NCI-H1417 treated with DMSO at 0.1 percent for 48 hours (cell line): Measurements from ENCODE around the gene NUMB.

Source experiments
- DNase-seq: peaks from one replicate; lab custom pipeline; 2025; lab: John Stamatoyannopoulos, UW

The NUMB gene

GRCh38 chr14:73261075-73261474 lies 197.3 kb downstream of the NUMB start:
- no peak for DNase-seq

GRCh38 chr14:73260574-73260973 lies 197.8 kb downstream of the NUMB start:
- no peak for DNase-seq

GRCh38 chr14:73259837-73260236 lies 198.5 kb downstream of the NUMB start:
- DNase-seq, result no peak

DNA sequence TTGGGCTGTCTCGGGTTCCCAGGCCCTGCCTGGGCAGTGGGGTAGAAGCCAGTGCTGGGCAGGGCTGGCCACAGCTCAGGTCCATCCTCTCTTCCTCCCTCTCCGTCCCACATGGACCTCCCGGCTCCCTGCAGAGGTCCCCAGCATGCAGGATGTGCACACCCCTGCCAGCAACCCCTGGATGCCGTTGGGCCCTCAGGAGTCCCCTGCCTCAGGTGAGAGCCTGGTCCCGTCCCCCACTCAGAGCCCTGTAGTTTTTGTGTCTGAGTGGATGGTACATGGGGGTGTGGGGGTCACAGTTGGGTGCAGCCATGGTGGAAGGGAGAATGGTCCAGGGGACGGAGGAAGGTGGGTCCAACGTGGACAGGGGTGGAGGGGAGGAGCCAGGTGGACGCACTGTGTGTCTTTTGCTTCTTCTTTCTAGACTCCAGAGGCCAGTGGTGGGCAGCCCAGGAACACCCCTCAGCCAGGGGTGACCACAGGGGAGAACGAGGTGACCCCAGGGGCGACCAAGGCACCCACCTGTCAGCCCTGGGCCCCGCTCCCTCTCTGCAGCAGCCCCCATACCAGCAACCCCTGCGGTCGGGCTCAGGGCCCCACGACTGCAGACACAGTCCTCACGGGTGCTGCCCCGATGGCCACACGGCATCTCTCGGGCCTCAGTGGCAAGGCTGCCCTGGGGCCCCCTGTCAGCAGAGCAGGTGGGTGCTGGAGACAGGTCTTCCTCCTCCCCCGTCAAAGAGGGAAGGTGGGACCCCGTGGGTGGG lies 199.3 kb downstream of the NUMB start:
- DNase-seq, result no peak

DNA sequence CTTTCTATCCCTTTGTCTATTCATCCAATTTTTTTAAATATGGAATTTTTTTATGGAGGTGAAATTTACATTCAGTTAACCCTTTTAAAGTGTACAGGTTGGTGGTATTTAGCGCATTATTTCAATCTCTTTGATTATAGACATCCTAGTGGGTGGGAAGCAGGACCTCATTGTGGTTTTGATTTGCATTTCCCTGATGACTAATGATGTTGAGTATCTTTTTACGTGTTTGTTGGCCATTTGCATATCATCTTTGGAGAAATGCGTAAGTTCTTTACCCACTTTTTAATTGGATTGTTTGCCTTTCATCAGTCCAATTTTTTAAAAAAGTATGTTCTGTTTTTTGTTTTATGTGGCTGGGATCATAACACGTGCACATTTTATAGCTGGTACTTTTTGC lies 200.3 kb downstream of the NUMB start:
- DNase-seq, result no peak

- no peak for DNase-seq
These were observed 202.6 kb downstream of the NUMB start for GRCh38 chr14:73255693-73256225.

GRCh38 chr14:73255005-73255400 lies 203.3 kb downstream of the NUMB start:
- no peak for DNase-seq

DNA sequence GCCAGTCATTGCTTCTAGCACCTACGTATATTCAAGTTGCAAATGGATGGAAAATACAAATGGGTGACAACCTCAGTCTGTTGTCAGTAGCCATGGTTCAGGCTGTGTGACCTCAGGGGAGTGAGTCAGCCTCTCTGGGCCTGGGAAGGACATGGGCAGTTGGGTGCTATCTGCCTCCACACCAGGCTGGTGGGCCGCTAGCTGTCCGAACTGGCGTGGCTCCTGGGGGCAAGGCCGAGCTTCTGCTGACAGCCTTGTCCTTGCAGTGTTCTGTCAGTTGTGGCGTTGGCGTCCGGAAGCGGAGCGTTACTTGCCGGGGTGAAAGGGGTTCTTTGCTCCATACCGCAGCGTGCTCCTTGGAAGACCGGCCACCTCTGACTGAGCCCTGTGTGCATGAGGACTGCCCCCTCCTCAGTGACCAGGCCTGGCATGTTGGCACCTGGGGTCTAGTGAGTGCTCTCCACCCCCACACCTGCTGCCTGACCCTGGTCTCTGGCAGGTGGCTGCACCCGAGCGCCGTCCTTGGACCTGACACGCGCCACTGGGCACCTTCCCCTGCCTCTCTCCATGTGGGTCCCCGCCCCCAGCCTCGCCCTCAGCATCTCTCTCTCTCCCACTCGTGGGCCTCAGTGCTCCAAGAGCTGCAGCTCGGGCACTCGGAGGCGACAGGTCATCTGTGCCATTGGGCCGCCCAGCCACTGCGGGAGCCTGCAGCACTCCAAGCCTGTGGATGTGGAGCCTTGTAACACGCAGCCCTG lies 203.9 kb downstream of the NUMB start:
- DNase-seq, result no peak

DNA sequence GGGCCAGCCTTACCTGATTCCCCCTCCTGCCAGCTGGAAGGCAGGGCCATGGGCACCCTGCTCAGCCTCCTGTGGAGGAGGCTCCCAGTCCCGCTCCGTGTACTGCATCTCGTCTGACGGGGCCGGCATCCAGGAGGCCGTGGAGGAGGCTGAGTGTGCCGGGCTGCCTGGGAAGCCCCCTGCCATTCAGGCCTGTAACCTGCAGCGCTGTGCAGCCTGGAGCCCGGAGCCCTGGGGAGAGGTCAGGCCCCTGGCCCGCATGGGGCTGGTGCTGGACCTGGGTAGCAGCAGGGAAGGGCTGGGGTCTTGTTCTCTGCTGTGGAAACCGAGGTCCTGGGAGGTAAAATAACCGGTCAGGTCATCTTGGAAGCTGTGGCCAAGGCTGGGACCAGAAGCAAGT lies 204.6 kb downstream of the NUMB start:
- DNase-seq, result no peak

- no peak for DNase-seq
These were observed 205.1 kb downstream of the NUMB start for GRCh38 chr14:73253323-73253610.

DNA sequence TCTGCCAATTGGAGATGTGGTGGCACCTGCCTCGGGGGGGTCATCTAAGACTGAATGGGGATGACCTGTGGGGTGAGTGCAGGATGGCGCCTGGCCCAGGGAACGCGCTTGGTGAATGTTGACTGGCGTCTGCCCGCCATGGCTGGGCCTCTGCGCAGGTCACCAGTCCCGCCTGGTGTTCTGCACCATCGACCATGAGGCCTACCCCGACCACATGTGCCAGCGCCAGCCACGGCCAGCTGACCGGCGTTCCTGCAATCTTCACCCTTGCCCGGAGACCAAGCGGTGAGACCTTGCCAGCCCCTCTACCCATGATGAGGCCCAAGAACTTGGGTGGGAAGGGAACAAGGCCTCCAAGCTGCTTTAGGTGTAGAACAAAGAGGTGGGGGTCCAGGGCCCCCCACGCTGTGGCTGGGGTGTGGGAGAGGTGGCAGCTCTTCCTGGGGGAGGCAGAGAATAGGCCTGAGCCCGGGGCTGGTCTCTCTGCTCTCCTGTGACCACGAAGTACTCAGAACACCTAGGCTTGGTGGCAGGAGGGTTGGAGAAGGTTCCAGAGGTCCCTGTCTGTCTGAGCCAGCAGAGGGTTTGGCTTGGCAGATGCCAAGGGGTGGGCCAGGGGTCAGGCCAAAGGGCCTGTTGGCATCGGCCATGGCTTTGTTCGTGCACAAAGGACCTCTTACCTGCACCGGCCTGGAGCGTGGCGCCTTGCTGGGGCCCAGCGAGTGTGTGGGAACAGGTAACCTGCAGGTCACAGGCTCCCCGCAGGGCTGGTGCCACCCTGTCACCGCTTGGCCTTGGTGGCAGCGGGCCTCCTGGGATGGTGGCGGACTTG lies 205.6 kb downstream of the NUMB start:
- no peak for DNase-seq

DNA sequence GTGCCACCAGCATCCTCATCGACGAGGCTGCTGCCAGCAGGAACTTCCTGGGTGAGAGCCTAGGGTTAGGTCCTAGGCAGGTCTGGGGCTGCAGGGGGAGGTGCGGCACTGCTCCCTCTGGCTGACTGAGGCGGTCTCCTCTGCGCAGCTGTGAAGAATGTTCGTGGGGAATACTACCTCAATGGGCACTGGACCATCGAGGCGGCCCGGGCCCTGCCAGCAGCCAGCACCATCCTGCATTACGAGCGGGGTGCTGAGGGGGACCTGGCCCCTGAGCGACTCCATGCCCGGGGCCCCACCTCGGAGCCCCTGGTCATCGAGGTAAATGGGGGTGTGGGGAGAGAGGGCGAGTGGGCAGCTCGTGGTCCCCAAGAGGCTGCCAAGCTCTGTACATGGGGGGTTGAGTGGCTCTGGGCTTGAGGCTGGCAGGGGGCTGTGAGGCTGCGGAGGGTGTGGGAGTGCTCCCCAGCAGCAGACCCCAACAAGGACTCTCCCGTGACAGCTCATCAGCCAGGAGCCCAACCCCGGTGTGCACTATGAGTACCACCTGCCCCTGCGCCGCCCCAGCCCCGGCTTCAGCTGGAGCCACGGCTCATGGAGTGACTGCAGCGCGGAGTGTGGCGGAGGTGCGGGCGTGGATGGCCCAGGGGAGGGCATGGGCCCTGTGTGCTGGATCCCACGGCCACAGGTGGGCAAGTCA lies 206.7 kb downstream of the NUMB start:
- DNase-seq, result no peak

DNA sequence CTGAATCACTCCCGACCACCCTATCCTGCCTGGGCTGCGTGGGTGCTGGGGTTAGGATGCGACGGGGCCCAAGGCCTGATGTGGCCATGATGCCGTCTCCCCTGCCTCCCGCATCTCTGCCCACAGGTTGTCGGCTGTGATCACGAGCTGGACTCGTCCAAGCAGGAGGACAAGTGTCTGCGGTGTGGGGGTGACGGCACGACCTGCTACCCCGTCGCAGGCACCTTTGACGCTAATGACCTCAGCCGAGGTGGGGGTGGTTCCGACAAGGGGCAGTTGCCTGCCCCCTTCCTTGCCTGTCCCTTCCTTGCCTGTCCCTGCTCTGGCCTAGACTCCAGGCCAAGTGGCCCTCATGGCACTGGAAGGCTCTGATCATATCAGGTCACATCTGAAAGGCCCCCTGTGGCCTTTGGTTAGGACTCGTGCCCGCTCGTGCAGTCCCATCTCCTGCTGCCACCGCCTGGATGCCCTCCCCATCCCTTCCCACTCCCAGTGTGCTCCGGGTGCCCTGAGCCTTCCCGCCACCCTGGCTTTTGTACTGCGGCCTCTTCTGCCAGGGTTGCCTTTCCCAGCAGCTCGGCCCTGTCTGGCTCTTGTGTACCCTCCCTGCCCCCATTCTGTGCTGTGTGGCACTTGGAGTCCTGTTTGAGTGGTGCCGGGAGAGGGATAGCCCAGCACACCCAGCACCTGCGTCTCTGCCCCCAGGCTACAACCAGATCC lies 207.4 kb downstream of the NUMB start:
- DNase-seq, result no peak

DNA sequence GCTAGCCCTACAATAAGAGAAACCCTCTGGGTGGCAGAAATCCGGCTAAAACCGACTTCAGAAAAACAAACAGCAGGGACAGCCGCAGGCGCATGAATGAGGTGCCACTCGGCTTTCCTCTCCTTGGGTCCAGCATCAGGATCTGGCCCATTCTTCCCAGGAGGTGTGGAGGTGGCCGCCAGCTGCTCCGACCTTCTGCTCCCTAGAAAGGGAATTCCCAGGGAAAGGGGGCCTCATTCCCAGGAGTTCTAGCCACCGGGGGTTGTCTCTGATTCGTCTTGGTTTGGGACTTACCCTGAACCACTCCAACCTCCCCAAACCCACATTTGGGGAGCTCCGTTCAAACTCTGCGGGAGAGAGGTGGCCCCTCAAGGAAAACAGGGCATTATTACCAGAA lies 208.0 kb downstream of the NUMB start:
- DNase-seq, result no peak

DNA sequence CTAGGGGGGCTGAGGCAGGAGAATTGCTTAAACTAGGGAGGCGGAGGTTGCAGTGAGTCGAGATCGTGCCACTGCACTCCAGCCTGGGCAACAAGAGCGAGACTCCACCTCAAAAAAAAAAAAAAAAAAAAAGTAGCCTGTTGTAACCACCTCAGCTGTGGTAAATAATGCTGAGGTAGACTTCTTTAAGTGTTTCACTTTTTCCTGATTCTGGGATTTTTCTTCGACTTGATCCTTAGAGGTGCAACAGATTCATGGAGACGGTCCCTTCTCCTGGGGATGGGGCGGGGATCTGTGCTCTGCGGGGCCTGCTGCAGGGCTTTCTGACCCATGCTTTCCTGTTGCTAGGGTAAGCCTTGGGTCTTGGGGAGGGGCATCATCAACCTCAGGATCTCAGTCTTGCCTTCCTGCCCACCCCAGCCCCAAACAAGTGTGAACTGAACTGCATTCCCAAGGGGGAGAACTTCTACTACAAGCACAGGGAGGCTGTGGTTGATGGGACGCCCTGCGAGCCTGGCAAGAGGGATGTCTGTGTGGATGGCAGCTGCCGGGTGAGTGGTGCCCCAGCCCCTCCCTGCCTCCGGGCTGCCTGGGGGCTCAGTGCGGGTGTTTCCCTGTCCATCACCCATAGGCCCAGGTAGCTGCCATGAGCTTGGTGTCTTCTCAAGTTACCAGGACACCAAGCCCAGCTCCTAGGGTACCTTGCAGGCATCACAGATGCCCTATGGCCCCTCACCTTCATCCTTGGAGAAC lies 208.6 kb downstream of the NUMB start:
- no peak for DNase-seq

GRCh38 chr14:73249108-73249507 lies 209.2 kb downstream of the NUMB start:
- no peak for DNase-seq

GRCh38 chr14:73248108-73248868 lies 210.1 kb downstream of the NUMB start:
- no peak for DNase-seq

DNA sequence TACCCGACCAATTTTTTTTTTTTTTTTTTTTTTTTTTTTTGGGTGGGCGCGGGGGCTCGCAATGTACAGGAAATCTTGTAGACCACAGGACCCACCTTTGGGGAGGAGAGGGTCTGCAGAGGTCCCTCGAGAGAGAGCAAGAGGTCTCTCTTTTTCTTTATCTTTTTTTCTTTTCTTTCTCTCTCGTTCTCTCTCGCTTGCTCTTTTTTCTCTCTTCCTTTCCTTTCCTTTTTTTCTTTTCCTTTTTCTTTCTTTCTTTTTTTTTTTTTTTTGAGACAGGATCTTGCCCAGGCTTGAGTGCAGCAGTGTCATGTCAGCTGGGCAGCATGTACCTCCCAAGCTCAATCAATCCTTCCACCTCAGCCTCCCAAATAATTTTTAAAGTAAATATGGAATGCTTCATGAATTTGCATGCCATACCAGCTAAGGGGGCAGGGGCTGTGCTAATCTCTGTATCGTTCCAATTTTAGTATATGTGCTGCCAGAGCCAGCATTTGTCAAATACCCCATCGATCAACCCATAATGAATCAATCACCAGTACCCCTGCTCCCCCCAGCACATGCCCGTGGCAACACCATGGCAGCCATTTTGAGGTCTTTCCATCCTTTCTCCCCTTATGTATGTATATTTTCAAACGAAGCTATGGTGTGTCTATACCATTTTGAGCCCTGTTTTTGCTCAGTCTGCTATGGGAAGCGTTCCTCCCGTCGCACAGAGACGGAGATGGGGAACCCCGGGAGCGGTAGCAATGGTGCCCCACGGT lies 211.8 kb downstream of the NUMB start:
- DNase-seq, result no peak
